ENCODE results near the gene SRRM2. TPM values are rescaled to one million over a fixed set of nuclear protein-coding genes. Genes with fewer than 3 reads are reported as not detected.
A peak's percentile ranks its signal among the peaks of the same experiment; 100 is the strongest.

SRRM2 gene
- total and polyA plus RNA-seq, 9 of the 15 experiments (the other 6 are each of a cell fraction or from before 2014, with no cell fraction given) = 26.7 to 563 (median 81.1) TPM

- H3K27me3 ChIP-seq (ENCODE audit: control insufficient read depth in 2 of 2, insufficient read depth in 2 of 2, low read length in 2 of 2) = no peaks in the 10 kb centered on the region
- no peak for ATAC-seq
- WGBS (ENCODE audit: insufficient coverage, low coverage, missing lambda C conversion rate) = 93% methylated on average over 11 of the region's 14 CpGs
- H3K27ac ChIP-seq (ENCODE audit: extremely low read depth, low read depth, low read length) = no peak overlapping the region
- H3K4me2 ChIP-seq (ENCODE audit: insufficient read depth, low read length) = no peak overlapping the region
- peaks cover 0 to 35% of the 10 kb centered on the region in 2 experiments; a peak in 2 of 5 replicates for H3K4me1 ChIP-seq (replicated peaks in 1 of 2; ENCODE audit: control insufficient read depth in 2 of 2, insufficient read depth in 2 of 2, low read length in 2 of 2)
- no TSS peak for BruUV-seq (replicated peaks)
- intact Hi-C loops (cut with micrococcal nuclease) (no loop called here), in situ Hi-C loops (cut with MboI) (no loop called here)
- ChIA-PET CTCF (ENCODE audit: low intra/inter-chr PET ratio) (interaction anchor here (0.6 kb wide), 1 partner anchor 17 kb away, joined by 4 read pairs; no protein-coding TSS in a partner anchor), POLR2A (interaction anchor here (1.8 kb wide), 1 partner anchor 13 kb away, joined by 5 read pairs; no protein-coding TSS in a partner anchor)
- H3K36me3 ChIP-seq (ENCODE audit: control insufficient read depth, insufficient read depth, low read length) = peaks cover 69% of the 10 kb centered on the region; the same call in 1 of the 3 replicates
- TF ChIP-seq ZNF668 (CRISPR knock-in tag; IDR thresholded peaks at IDR 0.05) = no peak
- H3K4me3 ChIP-seq = no peak overlapping the region
- H3K9ac ChIP-seq (ENCODE audit: insufficient read depth in 1 of 2, low read depth in 2 of 2, low read length in 2 of 2) = peak overlapping the region in 1 of 2 experiments; percentile 58; a peak in 1 of 4 replicates
- no peak overlapping the region for H2AFZ ChIP-seq (ENCODE audit: low read depth, low read length)
- no peaks in the 10 kb centered on the region for H3K79me2 ChIP-seq (ENCODE audit: control insufficient read depth, insufficient read depth, low read length)
- no peak for DNase-seq (ENCODE audit: extremely low read depth in 1 of 4, low spot score in 3 of 4)
- H4K20me1 ChIP-seq (replicated peaks; ENCODE audit: control insufficient read depth, insufficient read depth, low read length) = no peaks in the 10 kb centered on the region; the same call in 1 of the 2 replicates
- H3K9me1 ChIP-seq (ENCODE audit: control insufficient read depth, insufficient read depth, low read length) = peaks cover 2% of the 10 kb centered on the region
- no peak for FAIRE-seq
- H3K9me3 ChIP-seq (replicated peaks; ENCODE audit: control insufficient read depth, insufficient read depth, low read depth, low read length) = no peaks in the 10 kb centered on the region
Observed at GRCh38 chr16:2704983-2705275, 47.5 kb upstream of the SRRM2 start.

- ChIA-PET POLR2A (no interaction called here), CTCF (ENCODE audit: low intra/inter-chr PET ratio) (interaction anchor here (0.6 kb wide), 1 partner anchor 17 kb away, joined by 4 read pairs; no protein-coding TSS in a partner anchor)
- no peak overlapping the region for H3K4me2 ChIP-seq (ENCODE audit: insufficient read depth, low read length)
- ATAC-seq (no peak), FAIRE-seq (no peak), DNase-seq (ENCODE audit: extremely low read depth in 1 of 4, low spot score in 3 of 4) (no peak)
- BruUV-seq (replicated peaks) = no TSS peak
- H3K9ac ChIP-seq (ENCODE audit: insufficient read depth in 1 of 2, low read depth in 2 of 2, low read length in 2 of 2) = peak overlapping the region in 1 of 2 experiments; percentile 58; a peak in 1 of 4 replicates
- no peak overlapping the region for H3K27ac ChIP-seq (ENCODE audit: extremely low read depth, low read depth, low read length)
- intact Hi-C loops (cut with micrococcal nuclease) = no loop called here
- no peaks in the 10 kb centered on the region for H3K79me2 ChIP-seq (ENCODE audit: control insufficient read depth, insufficient read depth, low read length)
- no peaks in the 10 kb centered on the region; the same call in 1 of the 2 replicates for H4K20me1 ChIP-seq (replicated peaks; ENCODE audit: control insufficient read depth, insufficient read depth, low read length)
- H3K27me3 ChIP-seq (ENCODE audit: control insufficient read depth in 2 of 2, insufficient read depth in 2 of 2, low read length in 2 of 2) = no peaks in the 10 kb centered on the region
- peaks cover 2% of the 10 kb centered on the region for H3K9me1 ChIP-seq (ENCODE audit: control insufficient read depth, insufficient read depth, low read length)
- in situ Hi-C loops (cut with MboI) = no loop called here
- H2AFZ ChIP-seq (ENCODE audit: low read depth, low read length) = no peak overlapping the region
- WGBS (ENCODE audit: insufficient coverage, low coverage, missing lambda C conversion rate) = 94% methylated on average over 10 of the region's 10 CpGs
- peaks cover 0 to 39% of the 10 kb centered on the region in 2 experiments; a peak in 2 of 5 replicates for H3K4me1 ChIP-seq (replicated peaks in 1 of 2; ENCODE audit: control insufficient read depth in 2 of 2, insufficient read depth in 2 of 2, low read length in 2 of 2)
- H3K9me3 ChIP-seq (replicated peaks; ENCODE audit: control insufficient read depth, insufficient read depth, low read depth, low read length) = no peaks in the 10 kb centered on the region
- no peak overlapping the region for H3K4me3 ChIP-seq
- peaks cover 64% of the 10 kb centered on the region; the same call in 1 of the 3 replicates for H3K36me3 ChIP-seq (ENCODE audit: control insufficient read depth, insufficient read depth, low read length)
- TF ChIP-seq CEBPG (CRISPR knock-in tag; IDR thresholded peaks at IDR 0.05) (no peak), CEBPG (tag; conservative IDR thresholded peaks at IDR 0.05 in 1 of 2, IDR thresholded peaks at IDR 0.05 in 1 of 2) (no peak), BCLAF1 (IDR thresholded peaks at IDR 0.05; ENCODE audit: borderline replicate concordance in 1 of 2, control insufficient read depth in 1 of 2, low read depth in 2 of 2, low read length in 1 of 2) (no peak), ZNF445 (CRISPR knock-in tag; IDR thresholded peaks at IDR 0.05; ENCODE audit: low read depth) (no peak), ETS1 (conservative IDR thresholded peaks at IDR 0.05; ENCODE audit: control insufficient read depth, low read depth, low read length) (no peak), ZFPM2 (CRISPR knock-in tag; IDR thresholded peaks at IDR 0.05) (no peak), BRF2 (IDR thresholded peaks at IDR 0.05; ENCODE audit: borderline replicate concordance, insufficient read depth, insufficient read length) (no peak)
Observed at GRCh38 chr16:2705351-2705750, 47.1 kb upstream of the SRRM2 start.
